GM10266 (cell line): ENCODE measurements around the gene DTNBP1.
A peak's percentile ranks its signal among the peaks of the same experiment; 100 is the strongest.

Source experiments
- DNase-seq: peaks from one replicate; pipeline ENCODE4 v3.0.0; 2012; ENCODE audit errors: extremely low spot score
- CTCF ChIP-seq: IDR thresholded peaks from 2 replicates; pipeline ENCODE4 v1.5.1; 2012; ENCODE audit warnings: mild to moderate bottlenecking, low read depth; ENCODE audit not compliant: control insufficient read depth, insufficient read depth; ENCODE audit errors: missing control alignments

The DTNBP1 gene

GRCh38 chr6:15618685-15619084, 44.1 kb downstream of the DTNBP1 start:
- TF ChIP-seq CTCF = no peak
- no peak for DNase-seq

- DNase-seq = no peak
- no peak for TF ChIP-seq CTCF
Measured at GRCh38 chr6:15616261-15616660, 46.6 kb downstream of the DTNBP1 start.

GRCh38 chr6:15615802-15616201, 47.0 kb downstream of the DTNBP1 start:
- peak; percentile 17 for DNase-seq
- TF ChIP-seq CTCF = no peak

- DNase-seq = no peak
Measured at GRCh38 chr6:15614277-15614676, 48.6 kb downstream of the DTNBP1 start.

GRCh38 chr6:15608396-15608795, 54.4 kb downstream of the DTNBP1 start:
- TF ChIP-seq CTCF = no peak
- no peak for DNase-seq

More at GRCh38 chr6:15614277-15614676, 48.6 kb downstream of the DTNBP1 start:
- TF ChIP-seq CTCF = no peak

GRCh38 chr6:15607603-15608002, 55.2 kb downstream of the DTNBP1 start:
- no peak for TF ChIP-seq CTCF

GRCh38 chr6:15606347-15606746, 56.5 kb downstream of the DTNBP1 start:
- no peak for TF ChIP-seq CTCF
- no peak for DNase-seq

More at GRCh38 chr6:15607603-15608002, 55.2 kb downstream of the DTNBP1 start:
- no peak for DNase-seq
